DND-41 (cell line): ENCODE results near the gene NPFFR1.

Experiments used
- EZH2 ChIP-seq: IDR thresholded peaks from 3 replicates; pipeline ENCODE4 v1.6.1; 2012; ENCODE audit warnings: borderline replicate concordance, low read depth, mild to moderate bottlenecking, moderate library complexity, low read length, inconsistent platforms; ENCODE audit not compliant: severe bottlenecking
- TF ChIP-seq, protein P1 (sequence below): IDR thresholded peaks from 2 replicates; pipeline ENCODE4 v1.5.1; 2012; ENCODE audit warnings: borderline replicate concordance, low read length, moderate library complexity, mild to moderate bottlenecking; ENCODE audit not compliant: poor library complexity, severe bottlenecking; ENCODE audit errors: extremely low read depth

DNA sequence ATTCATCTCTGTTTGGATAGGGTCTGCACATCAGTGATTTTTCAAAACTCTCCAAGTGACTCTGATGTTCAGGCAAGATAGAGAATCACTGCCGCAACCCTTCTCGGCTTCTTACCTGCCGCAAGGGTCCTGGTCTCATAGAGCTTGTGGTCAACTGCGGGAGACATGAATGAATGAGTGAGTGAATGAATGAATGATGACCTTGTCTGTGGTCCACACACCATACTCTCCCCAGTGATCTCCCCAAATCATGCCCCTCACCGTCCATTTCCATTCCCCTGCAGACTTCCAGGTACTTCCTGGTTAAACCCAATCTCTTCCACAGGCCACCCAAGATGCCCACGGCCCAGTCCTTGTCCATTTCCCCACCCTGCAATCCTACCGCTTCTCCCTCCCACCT is 5.9 kb upstream of the NPFFR1 start:
- TF ChIP-seq, protein P1, sequence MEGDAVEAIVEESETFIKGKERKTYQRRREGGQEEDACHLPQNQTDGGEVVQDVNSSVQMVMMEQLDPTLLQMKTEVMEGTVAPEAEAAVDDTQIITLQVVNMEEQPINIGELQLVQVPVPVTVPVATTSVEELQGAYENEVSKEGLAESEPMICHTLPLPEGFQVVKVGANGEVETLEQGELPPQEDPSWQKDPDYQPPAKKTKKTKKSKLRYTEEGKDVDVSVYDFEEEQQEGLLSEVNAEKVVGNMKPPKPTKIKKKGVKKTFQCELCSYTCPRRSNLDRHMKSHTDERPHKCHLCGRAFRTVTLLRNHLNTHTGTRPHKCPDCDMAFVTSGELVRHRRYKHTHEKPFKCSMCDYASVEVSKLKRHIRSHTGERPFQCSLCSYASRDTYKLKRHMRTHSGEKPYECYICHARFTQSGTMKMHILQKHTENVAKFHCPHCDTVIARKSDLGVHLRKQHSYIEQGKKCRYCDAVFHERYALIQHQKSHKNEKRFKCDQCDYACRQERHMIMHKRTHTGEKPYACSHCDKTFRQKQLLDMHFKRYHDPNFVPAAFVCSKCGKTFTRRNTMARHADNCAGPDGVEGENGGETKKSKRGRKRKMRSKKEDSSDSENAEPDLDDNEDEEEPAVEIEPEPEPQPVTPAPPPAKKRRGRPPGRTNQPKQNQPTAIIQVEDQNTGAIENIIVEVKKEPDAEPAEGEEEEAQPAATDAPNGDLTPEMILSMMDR: no peak
- no peak for TF ChIP-seq EZH2
